GM12891 (cell line): ENCODE measurements around the gene OR11H7.

Experiments
- POLR2AphosphoS5 ChIP-seq: IDR thresholded peaks from 2 replicates; pipeline ENCODE4 v1.6.1; 2011; ENCODE audit warnings: low read depth, low read length, control low read depth
- TAF1 ChIP-seq: IDR thresholded peaks from 2 replicates; pipeline ENCODE4 v1.6.1; 2011; ENCODE audit warnings: low read depth, low read length, control low read depth

DNA sequence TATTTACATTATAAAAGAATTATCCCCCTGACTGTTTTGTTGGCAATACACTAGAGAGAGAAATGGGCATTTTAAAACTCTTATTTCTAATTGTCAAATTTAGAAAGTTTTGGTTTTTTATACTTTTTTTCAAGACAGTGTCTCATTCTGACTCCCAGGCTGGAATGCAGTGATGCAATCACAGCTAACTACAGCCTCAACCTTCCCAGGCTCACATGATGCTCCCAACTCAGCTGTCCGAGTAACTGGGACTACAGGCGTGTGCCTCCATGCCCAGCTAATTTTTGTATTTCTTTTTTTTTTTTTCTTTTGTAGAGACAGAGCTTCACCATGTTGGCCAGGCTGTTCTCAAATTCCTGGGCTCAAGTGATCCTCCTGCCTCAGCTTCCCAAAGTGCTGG lies 13.6 kb upstream of the OR11H7 start:
- TF ChIP-seq TAF1 = no peak
- TF ChIP-seq POLR2AphosphoS5 = no peak
